Liver (tissue), 9 donors: ENCODE measurements around the gene TPX2. TPM values are rescaled to one million over a fixed set of nuclear protein-coding genes. Genes with fewer than 3 reads are reported as not detected.

Source experiments
- DNase-seq: peaks from one replicate; pipeline ENCODE4 v3.0.0-alpha.2; 2017; ENCODE audit warnings: low spot score
- H3K27ac ChIP-seq, 2 donors: one replicate each; pipeline ENCODE4 v1.7.0; 2013; ENCODE audit warnings: inconsistent platforms in 2 of 2, low read length in 2 of 2, control low read depth in 1 of 2, low read depth in 1 of 2, mild to moderate bottlenecking in 1 of 2
- H3K27me3 ChIP-seq, 4 donors: one replicate each; pipeline versions ENCODE4 v1.6.1 to v1.7.0; 2013; ENCODE audit warnings: low read length in 3 of 4, inconsistent platforms in 1 of 4, mild to moderate bottlenecking in 1 of 4, moderate library complexity in 1 of 4; ENCODE audit not compliant: control insufficient read depth in 4 of 4, insufficient read depth in 4 of 4
- H3K36me3 ChIP-seq, 4 donors: one replicate each; pipeline versions ENCODE4 v1.6.1 to v1.7.0; 2013; ENCODE audit warnings: low read length in 3 of 4, mild to moderate bottlenecking in 3 of 4, low read depth in 1 of 4, moderate library complexity in 1 of 4; ENCODE audit not compliant: control insufficient read depth in 4 of 4, insufficient read depth in 3 of 4
- H3K4me1 ChIP-seq, 4 donors: one replicate each; pipeline versions ENCODE4 v1.6.1 to v1.7.0; 2013; ENCODE audit warnings: low read length in 3 of 4, mild to moderate bottlenecking in 3 of 4, moderate library complexity in 1 of 4; ENCODE audit not compliant: control insufficient read depth in 4 of 4, insufficient read depth in 4 of 4
- H3K4me3 ChIP-seq, 3 donors: one replicate each; pipeline versions ENCODE4 v1.6.1 to v1.7.0; 2013; ENCODE audit warnings: low read length in 3 of 3, control low read depth in 1 of 3, low read depth in 1 of 3, mild to moderate bottlenecking in 1 of 3
- H3K9ac ChIP-seq, 2 donors: one replicate each; pipeline ENCODE4 v1.7.0; 2013; ENCODE audit warnings: low read length in 2 of 2, mild to moderate bottlenecking in 2 of 2, moderate library complexity in 2 of 2, control low read depth in 1 of 2, low read depth in 1 of 2
- H3K9me3 ChIP-seq, 4 donors: one replicate each; pipeline versions ENCODE4 v1.6.1 to v1.7.0; 2013; ENCODE audit warnings: low read length in 3 of 4; ENCODE audit not compliant: control insufficient read depth in 4 of 4
- EGR1 ChIP-seq, 2 donors: IDR thresholded peaks; 2 replicates each; pipeline ENCODE4 v1.6.1; 2016 to 2018; ENCODE audit warnings: antibody characterized with exemption in 2 of 2, low read depth in 2 of 2
- FOXA1 ChIP-seq: IDR thresholded peaks from 2 replicates; pipeline ENCODE4 v1.6.1; 2016; ENCODE audit warnings: antibody characterized with exemption
- FOXA2 ChIP-seq: IDR thresholded peaks from 2 replicates; pipeline ENCODE4 v1.6.1; 2016; ENCODE audit warnings: antibody characterized with exemption
- GABPA ChIP-seq, 2 donors: IDR thresholded peaks in 1 of 2; conservative IDR thresholded peaks in 1 of 2; 2 replicates each; pipeline ENCODE4 v1.6.1; 2016; ENCODE audit warnings: antibody characterized with exemption in 2 of 2, mild to moderate bottlenecking in 1 of 2, moderate library complexity in 1 of 2
- HNF4A ChIP-seq, 2 donors: conservative IDR thresholded peaks; 2 replicates each; pipeline ENCODE4 v1.6.1; 2016; ENCODE audit warnings: antibody characterized with exemption in 2 of 2, mild to moderate bottlenecking in 2 of 2
- HNF4G ChIP-seq: IDR thresholded peaks from 2 replicates; pipeline ENCODE4 v1.6.1; 2016; ENCODE audit warnings: antibody characterized with exemption
- JUND ChIP-seq, 2 donors: IDR thresholded peaks; 2 replicates each; pipeline ENCODE4 v1.6.1; 2016; ENCODE audit warnings: antibody characterized with exemption in 2 of 2
- NR2F2 ChIP-seq: IDR thresholded peaks from 2 replicates; pipeline ENCODE4 v1.6.1; 2016; ENCODE audit warnings: antibody characterized with exemption
- RAD21 ChIP-seq, 2 donors: IDR thresholded peaks; 2 replicates each; pipeline ENCODE4 v1.6.1; 2016; ENCODE audit warnings: antibody characterized with exemption in 2 of 2, mild to moderate bottlenecking in 2 of 2
- RXRA ChIP-seq, 2 donors: IDR thresholded peaks; 2 replicates each; pipeline ENCODE4 v1.6.1; 2017 to 2018; ENCODE audit warnings: antibody characterized with exemption in 2 of 2, mild to moderate bottlenecking in 1 of 2
- SP1 ChIP-seq: IDR thresholded peaks from 2 replicates; pipeline ENCODE4 v1.6.1; 2018; ENCODE audit warnings: antibody characterized with exemption, mild to moderate bottlenecking
- TAF1 ChIP-seq: conservative IDR thresholded peaks from 2 replicates; pipeline ENCODE4 v1.6.1; 2016; ENCODE audit warnings: antibody characterized with exemption, mild to moderate bottlenecking
- YY1 ChIP-seq: IDR thresholded peaks from 2 replicates; pipeline ENCODE4 v1.6.1; 2016; ENCODE audit warnings: antibody characterized with exemption, mild to moderate bottlenecking
- WGBS: extraction: QIAGEN DNeasy Blood & Tissue Kit; methylation state at CpG from one replicate; pipeline ENCODE4 v1.1.7; 2013; 5-methylcytosine and 5-hydroxymethylcytosine counted together
- polyA plus RNA-seq, 2 donors: library from polyadenylated mRNA; stranded (reverse) in 1 of 2; unstranded in 1 of 2; fragments of 200-250 nt in 1 of 2; fragments of >200 nt in 1 of 2; fragmentation: Nextera tagmentation in 1 of 2; extraction: Ambion mirVana in 1 of 2; gene quantifications; one replicate each; pipeline versions ENCODE4 v1.2.1 to v1.2.3, GENCODE V29; 2013 to 2015
- total RNA-seq, 2 donors: library from RNA; depleted of rRNA; stranded (reverse); fragments of >200 nt; gene quantifications; one replicate each; pipeline ENCODE4 v1.2.3, GENCODE V29; 2014
- TF ChIP-seq, protein P1 (sequence below): IDR thresholded peaks from 2 replicates; pipeline ENCODE4 v1.6.1; 2016; ENCODE audit warnings: antibody characterized with exemption
- TF ChIP-seq, protein P2 (sequence below): IDR thresholded peaks from 2 replicates; pipeline ENCODE4 v1.6.1; 2016; ENCODE audit warnings: antibody characterized with exemption
- TF ChIP-seq, protein P3 (sequence below): IDR thresholded peaks from 2 replicates; pipeline ENCODE4 v1.6.1; 2016; ENCODE audit warnings: antibody characterized with exemption, mild to moderate bottlenecking
- TF ChIP-seq, protein P4 (sequence below): IDR thresholded peaks from 2 replicates; pipeline ENCODE4 v1.6.1; 2016; ENCODE audit warnings: antibody characterized with exemption
- TF ChIP-seq, protein P5 (sequence below): fragments of 150-350 bp; IDR thresholded peaks from 2 replicates; pipeline ENCODE4 v1.5.1; 2017; ENCODE audit warnings: improper control_type of control experiment, low read depth, low read length; ENCODE audit not compliant: missing input control
- donor health status: healthy.
- donor health status: healthy.
- donor health status: healthy.
- donor health status: healthy.
- donor health status: healthy.

Gene TPX2
- total and polyA plus RNA-seq, 4 donors, result 1.1 to 40.8 (median 2.4) TPM

DNA sequence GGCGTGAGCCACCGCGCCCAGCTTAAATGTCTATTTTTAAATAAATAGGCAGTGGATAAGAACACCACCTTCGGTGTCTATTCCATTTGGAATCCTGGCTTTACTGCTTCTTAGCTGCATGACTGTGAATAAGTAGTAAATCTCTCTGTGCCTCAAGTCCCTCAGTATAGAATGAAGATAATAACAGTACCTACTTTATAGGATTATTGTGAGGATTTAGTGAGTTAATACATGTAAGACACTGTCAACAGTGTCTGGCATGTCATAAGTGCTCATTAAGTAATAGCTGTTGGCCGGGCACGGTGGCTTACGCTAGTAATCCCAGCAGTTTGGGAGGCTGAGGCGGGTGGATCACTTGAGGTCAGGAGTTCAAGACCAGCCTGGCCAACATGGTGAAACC lies 10.1 kb downstream of the TPX2 start:
- Histone ChIP-seq H3K27ac (no peak overlapping the region), H3K36me3 (no peaks in the 10 kb centered on the region), H3K4me1 (peaks cover 1 to 30% (median 18%) of the 10 kb centered on the region in 4 donors), H3K27me3 (no peaks in the 10 kb centered on the region), H3K9ac (no peak overlapping the region), H3K9me3 (no peaks in the 10 kb centered on the region), H3K4me3 (no peak overlapping the region)
- DNase-seq, result no peak
- WGBS, result 77% methylated on average over 8 of the region's 8 CpGs
- TF ChIP-seq, protein P1, sequence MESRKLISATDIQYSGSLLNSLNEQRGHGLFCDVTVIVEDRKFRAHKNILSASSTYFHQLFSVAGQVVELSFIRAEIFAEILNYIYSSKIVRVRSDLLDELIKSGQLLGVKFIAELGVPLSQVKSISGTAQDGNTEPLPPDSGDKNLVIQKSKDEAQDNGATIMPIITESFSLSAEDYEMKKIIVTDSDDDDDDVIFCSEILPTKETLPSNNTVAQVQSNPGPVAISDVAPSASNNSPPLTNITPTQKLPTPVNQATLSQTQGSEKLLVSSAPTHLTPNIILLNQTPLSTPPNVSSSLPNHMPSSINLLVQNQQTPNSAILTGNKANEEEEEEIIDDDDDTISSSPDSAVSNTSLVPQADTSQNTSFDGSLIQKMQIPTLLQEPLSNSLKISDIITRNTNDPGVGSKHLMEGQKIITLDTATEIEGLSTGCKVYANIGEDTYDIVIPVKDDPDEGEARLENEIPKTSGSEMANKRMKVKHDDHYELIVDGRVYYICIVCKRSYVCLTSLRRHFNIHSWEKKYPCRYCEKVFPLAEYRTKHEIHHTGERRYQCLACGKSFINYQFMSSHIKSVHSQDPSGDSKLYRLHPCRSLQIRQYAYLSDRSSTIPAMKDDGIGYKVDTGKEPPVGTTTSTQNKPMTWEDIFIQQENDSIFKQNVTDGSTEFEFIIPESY, result no peak
- TF ChIP-seq HNF4G (no peak), JUND (IDR thresholded peaks at IDR 0.05) (no peak), FOXA2 (no peak), HNF4A (conservative IDR thresholded peaks at IDR 0.05) (no peak), NR2F2 (no peak), TAF1 (no peak), RAD21 (IDR thresholded peaks at IDR 0.05) (no peak), FOXA1 (no peak), GABPA (IDR thresholded peaks at IDR 0.05 in 1 of 2, conservative IDR thresholded peaks at IDR 0.05 in 1 of 2) (no peak), EGR1 (IDR thresholded peaks at IDR 0.05; ENCODE audit: low read depth in 2 of 2) (no peak), SP1 (no peak), RXRA (IDR thresholded peaks at IDR 0.05) (no peak), YY1 (no peak)
- TF ChIP-seq, protein P2, sequence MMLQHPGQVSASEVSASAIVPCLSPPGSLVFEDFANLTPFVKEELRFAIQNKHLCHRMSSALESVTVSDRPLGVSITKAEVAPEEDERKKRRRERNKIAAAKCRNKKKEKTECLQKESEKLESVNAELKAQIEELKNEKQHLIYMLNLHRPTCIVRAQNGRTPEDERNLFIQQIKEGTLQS, result no peak
- TF ChIP-seq, protein P3, sequence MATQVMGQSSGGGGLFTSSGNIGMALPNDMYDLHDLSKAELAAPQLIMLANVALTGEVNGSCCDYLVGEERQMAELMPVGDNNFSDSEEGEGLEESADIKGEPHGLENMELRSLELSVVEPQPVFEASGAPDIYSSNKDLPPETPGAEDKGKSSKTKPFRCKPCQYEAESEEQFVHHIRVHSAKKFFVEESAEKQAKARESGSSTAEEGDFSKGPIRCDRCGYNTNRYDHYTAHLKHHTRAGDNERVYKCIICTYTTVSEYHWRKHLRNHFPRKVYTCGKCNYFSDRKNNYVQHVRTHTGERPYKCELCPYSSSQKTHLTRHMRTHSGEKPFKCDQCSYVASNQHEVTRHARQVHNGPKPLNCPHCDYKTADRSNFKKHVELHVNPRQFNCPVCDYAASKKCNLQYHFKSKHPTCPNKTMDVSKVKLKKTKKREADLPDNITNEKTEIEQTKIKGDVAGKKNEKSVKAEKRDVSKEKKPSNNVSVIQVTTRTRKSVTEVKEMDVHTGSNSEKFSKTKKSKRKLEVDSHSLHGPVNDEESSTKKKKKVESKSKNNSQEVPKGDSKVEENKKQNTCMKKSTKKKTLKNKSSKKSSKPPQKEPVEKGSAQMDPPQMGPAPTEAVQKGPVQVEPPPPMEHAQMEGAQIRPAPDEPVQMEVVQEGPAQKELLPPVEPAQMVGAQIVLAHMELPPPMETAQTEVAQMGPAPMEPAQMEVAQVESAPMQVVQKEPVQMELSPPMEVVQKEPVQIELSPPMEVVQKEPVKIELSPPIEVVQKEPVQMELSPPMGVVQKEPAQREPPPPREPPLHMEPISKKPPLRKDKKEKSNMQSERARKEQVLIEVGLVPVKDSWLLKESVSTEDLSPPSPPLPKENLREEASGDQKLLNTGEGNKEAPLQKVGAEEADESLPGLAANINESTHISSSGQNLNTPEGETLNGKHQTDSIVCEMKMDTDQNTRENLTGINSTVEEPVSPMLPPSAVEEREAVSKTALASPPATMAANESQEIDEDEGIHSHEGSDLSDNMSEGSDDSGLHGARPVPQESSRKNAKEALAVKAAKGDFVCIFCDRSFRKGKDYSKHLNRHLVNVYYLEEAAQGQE, result no peak
- TF ChIP-seq, protein P4, sequence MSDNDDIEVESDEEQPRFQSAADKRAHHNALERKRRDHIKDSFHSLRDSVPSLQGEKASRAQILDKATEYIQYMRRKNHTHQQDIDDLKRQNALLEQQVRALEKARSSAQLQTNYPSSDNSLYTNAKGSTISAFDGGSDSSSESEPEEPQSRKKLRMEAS, result no peak
- TF ChIP-seq, protein P5, sequence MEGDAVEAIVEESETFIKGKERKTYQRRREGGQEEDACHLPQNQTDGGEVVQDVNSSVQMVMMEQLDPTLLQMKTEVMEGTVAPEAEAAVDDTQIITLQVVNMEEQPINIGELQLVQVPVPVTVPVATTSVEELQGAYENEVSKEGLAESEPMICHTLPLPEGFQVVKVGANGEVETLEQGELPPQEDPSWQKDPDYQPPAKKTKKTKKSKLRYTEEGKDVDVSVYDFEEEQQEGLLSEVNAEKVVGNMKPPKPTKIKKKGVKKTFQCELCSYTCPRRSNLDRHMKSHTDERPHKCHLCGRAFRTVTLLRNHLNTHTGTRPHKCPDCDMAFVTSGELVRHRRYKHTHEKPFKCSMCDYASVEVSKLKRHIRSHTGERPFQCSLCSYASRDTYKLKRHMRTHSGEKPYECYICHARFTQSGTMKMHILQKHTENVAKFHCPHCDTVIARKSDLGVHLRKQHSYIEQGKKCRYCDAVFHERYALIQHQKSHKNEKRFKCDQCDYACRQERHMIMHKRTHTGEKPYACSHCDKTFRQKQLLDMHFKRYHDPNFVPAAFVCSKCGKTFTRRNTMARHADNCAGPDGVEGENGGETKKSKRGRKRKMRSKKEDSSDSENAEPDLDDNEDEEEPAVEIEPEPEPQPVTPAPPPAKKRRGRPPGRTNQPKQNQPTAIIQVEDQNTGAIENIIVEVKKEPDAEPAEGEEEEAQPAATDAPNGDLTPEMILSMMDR, result no peak
